ENCODE measurements around the gene ARID1B. TPM values are rescaled to one million over a fixed set of nuclear protein-coding genes. Genes with fewer than 3 reads are reported as not detected.

The ARID1B gene
- total and polyA plus RNA-seq, 10 of the 15 experiments (the other 5 are each of a cell fraction or from before 2014, with no cell fraction given): 24.7 to 133 (median 54.6) TPM

DNA sequence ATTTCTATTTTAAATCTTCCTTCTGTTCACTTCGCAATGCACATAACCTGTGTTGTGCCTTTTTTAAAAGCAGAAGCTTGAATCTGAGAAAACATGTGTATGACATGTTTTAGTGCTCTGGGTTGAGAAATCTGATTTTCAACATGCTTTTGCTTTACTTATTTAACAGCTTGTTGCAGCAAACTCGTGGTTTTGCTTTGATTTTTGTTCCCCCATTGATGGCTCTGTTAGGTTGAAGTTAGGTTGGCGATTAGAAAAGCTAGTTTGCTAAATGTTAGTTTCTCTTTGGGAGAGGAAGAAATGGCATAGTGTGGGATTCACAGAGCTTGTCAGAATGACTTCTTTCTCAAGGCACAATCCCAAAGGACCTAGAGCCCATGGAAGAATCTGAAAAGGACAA, 375.4 kb downstream of the ARID1B start (continued):
- TF ChIP-seq BHLHE40 (IDR thresholded peaks at IDR 0.05; ENCODE audit: borderline replicate concordance in 1 of 2, low read depth in 2 of 2, low read length in 1 of 2) (no peak), TARDBP (IDR thresholded peaks at IDR 0.05; ENCODE audit: borderline replicate concordance) (no peak), PML (IDR thresholded peaks at IDR 0.05; ENCODE audit: low read length) (no peak), DPF2 (IDR thresholded peaks at IDR 0.05) (no peak), SIX5 (IDR thresholded peaks at IDR 0.05; ENCODE audit: low read depth, low read length, severe bottlenecking) (no peak), ZNF622 (IDR thresholded peaks at IDR 0.05) (no peak), SUPT20H (IDR thresholded peaks at IDR 0.05; ENCODE audit: borderline replicate concordance, control insufficient read depth, low read depth, low read length) (no peak), SIN3A (IDR thresholded peaks at IDR 0.05; ENCODE audit: low read depth, low read length) (no peak), HDAC2 (IDR thresholded peaks at IDR 0.05) (no peak)

DNA sequence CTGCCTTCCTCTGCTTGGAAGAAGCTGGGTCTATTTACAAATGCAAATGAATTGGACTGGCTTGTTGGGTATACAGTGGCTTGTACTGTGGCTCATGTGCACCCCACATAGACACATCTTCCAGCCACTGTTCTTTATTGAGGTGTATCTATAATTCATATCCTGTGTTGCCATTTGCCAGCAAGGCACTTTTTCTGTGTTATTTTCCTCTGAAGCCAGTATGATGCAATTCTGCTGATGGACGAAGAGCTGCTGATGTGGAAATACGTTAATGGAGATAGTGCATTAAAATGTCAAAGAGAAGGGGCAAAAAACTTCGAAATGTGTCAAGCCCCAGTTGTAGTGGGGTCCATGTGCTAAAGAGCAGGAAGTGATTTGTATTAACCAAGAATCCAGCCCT, 378.6 kb downstream of the ARID1B start:
- Histone ChIP-seq H3K27me3 (replicated peaks in 1 of 2; ENCODE audit: control insufficient read depth in 2 of 2, insufficient read depth in 2 of 2, low read length in 1 of 2) (no peaks in the 10 kb centered on the region), H3K4me2 (ENCODE audit: control insufficient read depth, insufficient read depth) (no peak overlapping the region), H3K36me3 (ENCODE audit: control insufficient read depth in 2 of 2, insufficient read depth in 2 of 2, low read length in 1 of 2) (peaks cover 7 to 25% of the 10 kb centered on the region in 2 experiments), H3K4me1 (ENCODE audit: control insufficient read depth, insufficient read depth, low read length) (no peaks in the 10 kb centered on the region), H3K4me3 (no peak overlapping the region), H4K20me1 (ENCODE audit: control insufficient read depth, insufficient read depth) (no peaks in the 10 kb centered on the region), H3K79me2 (ENCODE audit: control insufficient read depth, insufficient read depth, low read length) (no peaks in the 10 kb centered on the region), H3K9ac (ENCODE audit: control insufficient read depth, insufficient read depth, low read length) (no peak overlapping the region), H2AFZ (ENCODE audit: control insufficient read depth, low read depth, low read length) (no peak overlapping the region), H3K9me3 (replicated peaks; ENCODE audit: control insufficient read depth, insufficient read depth, low read length) (no peaks in the 10 kb centered on the region), H3K27ac (ENCODE audit: control insufficient read depth, insufficient read depth) (no peak overlapping the region)
- POLR2A ChIA-PET: no interaction called here
- in situ Hi-C loops (cut with MboI): no loop called here
- WGBS (ENCODE audit: insufficient coverage, insufficient replicate concordance, low lambda C conversion rate, missing lambda C conversion rate): 98% methylated on average over 3 of the region's 3 CpGs
- DNase-seq (ENCODE audit: low read depth, low spot score) (no peak), ATAC-seq (no peak), FAIRE-seq (no peak)
- SMC1A ChIA-PET (ENCODE audit: uncharacterized antibody, unreplicated experiment): interaction anchor here (0.8 to 1.5 kb wide), 2 partner anchors 47 to 87 kb away, joined by 3 read pairs; no protein-coding TSS in a partner anchor
- CTCF ChIA-PET: interaction anchor here (1.0 kb wide), 1 partner anchor 11 kb away, joined by 3 read pairs; no protein-coding TSS in a partner anchor
- BruUV-seq (replicated peaks): no TSS peak
- intact Hi-C loops (cut with micrococcal nuclease; ENCODE audit: unreplicated experiment): no loop called here
- RAD21 ChIA-PET (ENCODE audit: unreplicated experiment): interaction anchor here (0.6 kb wide), 1 partner anchor 301 kb away, joined by 3 read pairs; no protein-coding TSS in a partner anchor
- no peak for TF ChIP-seq POLR2A (IDR thresholded peaks at IDR 0.05; ENCODE audit: low read depth, low read length)
- TF ChIP-seq SP1 (IDR thresholded peaks at IDR 0.05; ENCODE audit: low read depth, low read length): no peak
- no peak for TF ChIP-seq NR2C2 (IDR thresholded peaks at IDR 0.05; ENCODE audit: borderline replicate concordance, control insufficient read depth, insufficient read length, low read depth)
- TF ChIP-seq, protein P1, sequence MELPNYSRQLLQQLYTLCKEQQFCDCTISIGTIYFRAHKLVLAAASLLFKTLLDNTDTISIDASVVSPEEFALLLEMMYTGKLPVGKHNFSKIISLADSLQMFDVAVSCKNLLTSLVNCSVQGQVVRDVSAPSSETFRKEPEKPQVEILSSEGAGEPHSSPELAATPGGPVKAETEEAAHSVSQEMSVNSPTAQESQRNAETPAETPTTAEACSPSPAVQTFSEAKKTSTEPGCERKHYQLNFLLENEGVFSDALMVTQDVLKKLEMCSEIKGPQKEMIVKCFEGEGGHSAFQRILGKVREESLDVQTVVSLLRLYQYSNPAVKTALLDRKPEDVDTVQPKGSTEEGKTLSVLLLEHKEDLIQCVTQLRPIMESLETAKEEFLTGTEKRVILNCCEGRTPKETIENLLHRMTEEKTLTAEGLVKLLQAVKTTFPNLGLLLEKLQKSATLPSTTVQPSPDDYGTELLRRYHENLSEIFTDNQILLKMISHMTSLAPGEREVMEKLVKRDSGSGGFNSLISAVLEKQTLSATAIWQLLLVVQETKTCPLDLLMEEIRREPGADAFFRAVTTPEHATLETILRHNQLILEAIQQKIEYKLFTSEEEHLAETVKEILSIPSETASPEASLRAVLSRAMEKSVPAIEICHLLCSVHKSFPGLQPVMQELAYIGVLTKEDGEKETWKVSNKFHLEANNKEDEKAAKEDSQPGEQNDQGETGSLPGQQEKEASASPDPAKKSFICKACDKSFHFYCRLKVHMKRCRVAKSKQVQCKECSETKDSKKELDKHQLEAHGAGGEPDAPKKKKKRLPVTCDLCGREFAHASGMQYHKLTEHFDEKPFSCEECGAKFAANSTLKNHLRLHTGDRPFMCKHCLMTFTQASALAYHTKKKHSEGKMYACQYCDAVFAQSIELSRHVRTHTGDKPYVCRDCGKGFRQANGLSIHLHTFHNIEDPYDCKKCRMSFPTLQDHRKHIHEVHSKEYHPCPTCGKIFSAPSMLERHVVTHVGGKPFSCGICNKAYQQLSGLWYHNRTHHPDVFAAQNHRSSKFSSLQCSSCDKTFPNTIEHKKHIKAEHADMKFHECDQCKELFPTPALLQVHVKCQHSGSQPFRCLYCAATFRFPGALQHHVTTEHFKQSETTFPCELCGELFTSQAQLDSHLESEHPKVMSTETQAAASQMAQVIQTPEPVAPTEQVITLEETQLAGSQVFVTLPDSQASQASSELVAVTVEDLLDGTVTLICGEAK (IDR thresholded peaks at IDR 0.05; ENCODE audit: borderline replicate concordance): no peak
- no peak for TF ChIP-seq EED (IDR thresholded peaks at IDR 0.05; ENCODE audit: low read depth)
- TF ChIP-seq YBX1 (IDR thresholded peaks at IDR 0.05): no peak
- no peak for TF ChIP-seq MEF2A (IDR thresholded peaks at IDR 0.05; ENCODE audit: insufficient read depth, low read depth, low read length)
- no peak for TF ChIP-seq SMARCA5 (IDR thresholded peaks at IDR 0.05)
- TF ChIP-seq, protein P2, sequence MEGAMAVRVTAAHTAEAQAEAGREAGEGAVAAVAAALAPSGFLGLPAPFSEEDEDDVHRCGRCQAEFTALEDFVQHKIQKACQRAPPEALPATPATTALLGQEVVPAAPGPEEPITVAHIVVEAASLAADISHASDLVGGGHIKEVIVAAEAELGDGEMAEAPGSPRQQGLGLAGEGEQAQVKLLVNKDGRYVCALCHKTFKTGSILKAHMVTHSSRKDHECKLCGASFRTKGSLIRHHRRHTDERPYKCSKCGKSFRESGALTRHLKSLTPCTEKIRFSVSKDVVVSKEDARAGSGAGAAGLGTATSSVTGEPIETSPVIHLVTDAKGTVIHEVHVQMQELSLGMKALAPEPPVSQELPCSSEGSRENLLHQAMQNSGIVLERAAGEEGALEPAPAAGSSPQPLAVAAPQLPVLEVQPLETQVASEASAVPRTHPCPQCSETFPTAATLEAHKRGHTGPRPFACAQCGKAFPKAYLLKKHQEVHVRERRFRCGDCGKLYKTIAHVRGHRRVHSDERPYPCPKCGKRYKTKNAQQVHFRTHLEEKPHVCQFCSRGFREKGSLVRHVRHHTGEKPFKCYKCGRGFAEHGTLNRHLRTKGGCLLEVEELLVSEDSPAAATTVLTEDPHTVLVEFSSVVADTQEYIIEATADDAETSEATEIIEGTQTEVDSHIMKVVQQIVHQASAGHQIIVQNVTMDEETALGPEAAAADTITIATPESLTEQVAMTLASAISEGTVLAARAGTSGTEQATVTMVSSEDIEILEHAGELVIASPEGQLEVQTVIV (IDR thresholded peaks at IDR 0.05; ENCODE audit: borderline replicate concordance, partially characterized antibody): no peak

Measured in GM12878 (cell line).